GM12872 (cell line): ENCODE data around the gene VPS13D.

Experiments used
- TF ChIP-seq, protein P1 (sequence below): IDR thresholded peaks from 3 replicates; pipeline ENCODE4 v1.5.1; 2011; ENCODE audit warnings: low read depth, mild to moderate bottlenecking, low read length, moderate library complexity; ENCODE audit not compliant: insufficient read depth

The VPS13D gene

DNA sequence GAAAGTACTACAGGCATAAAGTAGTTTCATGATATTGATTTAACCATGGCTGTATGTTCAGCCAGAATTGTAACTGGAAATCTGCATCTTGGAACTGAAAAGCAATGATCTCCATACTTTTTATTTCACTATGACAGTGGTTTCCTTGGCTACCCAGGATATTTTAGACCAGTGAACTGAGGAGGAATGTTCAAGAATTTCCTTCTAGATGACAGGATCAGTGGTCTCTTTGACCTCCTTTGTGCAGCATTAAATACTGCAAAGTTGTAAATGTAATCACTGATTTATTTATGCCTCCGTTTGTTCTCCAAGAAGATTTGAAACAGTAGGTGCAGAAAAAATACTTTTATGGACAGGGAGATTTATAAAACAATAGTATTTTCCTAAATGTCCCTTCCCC, 39.5 kb downstream of the VPS13D start:
- TF ChIP-seq, protein P1, sequence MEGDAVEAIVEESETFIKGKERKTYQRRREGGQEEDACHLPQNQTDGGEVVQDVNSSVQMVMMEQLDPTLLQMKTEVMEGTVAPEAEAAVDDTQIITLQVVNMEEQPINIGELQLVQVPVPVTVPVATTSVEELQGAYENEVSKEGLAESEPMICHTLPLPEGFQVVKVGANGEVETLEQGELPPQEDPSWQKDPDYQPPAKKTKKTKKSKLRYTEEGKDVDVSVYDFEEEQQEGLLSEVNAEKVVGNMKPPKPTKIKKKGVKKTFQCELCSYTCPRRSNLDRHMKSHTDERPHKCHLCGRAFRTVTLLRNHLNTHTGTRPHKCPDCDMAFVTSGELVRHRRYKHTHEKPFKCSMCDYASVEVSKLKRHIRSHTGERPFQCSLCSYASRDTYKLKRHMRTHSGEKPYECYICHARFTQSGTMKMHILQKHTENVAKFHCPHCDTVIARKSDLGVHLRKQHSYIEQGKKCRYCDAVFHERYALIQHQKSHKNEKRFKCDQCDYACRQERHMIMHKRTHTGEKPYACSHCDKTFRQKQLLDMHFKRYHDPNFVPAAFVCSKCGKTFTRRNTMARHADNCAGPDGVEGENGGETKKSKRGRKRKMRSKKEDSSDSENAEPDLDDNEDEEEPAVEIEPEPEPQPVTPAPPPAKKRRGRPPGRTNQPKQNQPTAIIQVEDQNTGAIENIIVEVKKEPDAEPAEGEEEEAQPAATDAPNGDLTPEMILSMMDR, result no peak

DNA sequence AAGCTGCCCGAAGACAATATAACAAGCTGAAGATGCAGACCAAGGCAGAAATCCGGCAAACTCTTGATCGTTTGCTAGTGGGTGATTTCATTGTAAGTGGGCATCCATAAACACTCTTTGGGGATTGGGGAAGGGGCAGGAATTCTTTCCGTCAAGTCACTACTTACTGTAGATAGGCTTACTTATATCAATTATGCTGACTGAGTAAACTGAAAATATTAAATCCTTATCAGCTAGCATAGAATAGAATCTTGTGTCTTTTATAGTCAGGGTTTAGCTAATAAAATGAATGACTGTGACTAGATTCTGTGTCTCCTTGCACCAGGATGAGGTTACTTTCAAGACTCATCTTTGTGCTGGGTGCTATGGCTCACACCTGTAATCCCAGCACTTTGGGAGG, 41.2 kb downstream of the VPS13D start:
- TF ChIP-seq, protein P1, result no peak

DNA sequence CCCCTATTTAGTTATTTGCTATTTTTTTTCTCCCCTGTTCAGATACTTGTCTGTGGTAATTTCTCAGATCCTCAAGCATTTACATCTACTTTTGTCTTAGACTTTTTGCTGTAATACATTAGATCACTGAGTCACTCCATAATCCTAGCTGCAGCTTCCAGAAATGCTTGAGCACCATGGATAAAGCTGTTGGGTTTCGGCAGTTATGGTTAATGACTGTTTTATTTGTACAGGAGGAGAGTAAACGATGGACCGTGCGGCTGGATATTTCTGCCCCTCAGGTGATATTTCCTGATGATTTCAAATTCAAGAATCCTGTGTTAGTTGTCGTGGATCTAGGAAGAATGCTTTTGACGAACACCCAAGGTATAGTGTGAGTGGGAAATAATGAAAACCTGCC, 42.9 kb downstream of the VPS13D start:
- TF ChIP-seq, protein P1, result no peak

DNA sequence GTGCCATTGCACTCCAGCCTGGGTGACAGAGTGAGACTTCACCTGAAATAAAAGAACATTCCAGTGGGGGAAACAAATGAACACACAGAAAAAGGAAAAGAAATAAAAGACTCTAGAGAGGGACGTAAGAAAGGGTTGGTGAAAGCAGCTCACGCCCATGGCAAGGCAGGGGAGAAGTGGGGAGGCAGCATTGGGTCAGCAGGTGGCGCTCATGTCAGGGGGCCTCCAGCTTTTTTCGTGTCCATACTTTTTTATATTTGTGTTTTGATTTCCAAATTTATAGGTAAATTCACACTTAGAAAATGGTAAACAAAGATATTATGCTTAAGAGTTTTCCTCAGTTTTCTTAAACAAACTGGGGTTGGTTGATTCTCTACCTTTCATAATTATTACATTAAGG, 45.5 kb downstream of the VPS13D start:
- TF ChIP-seq, protein P1, result peak; percentile 73

DNA sequence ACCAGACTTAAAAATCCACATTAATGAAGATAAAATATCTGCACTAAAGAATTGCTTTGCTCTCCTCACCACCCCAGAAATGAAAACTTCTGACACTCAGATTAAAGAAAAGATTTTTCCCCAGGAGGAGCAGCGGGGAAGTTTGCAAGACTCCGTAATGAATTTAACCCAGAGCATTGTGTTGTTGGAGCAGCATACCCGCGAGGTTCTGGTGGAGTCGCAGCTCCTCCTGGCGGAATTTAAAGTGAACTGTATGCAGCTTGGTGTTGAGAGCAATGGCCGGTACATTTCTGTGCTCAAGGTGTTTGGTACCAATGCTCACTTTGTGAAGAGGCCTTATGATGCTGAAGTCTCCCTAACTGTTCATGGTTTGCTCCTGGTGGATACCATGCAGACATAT, 46.4 kb downstream of the VPS13D start:
- TF ChIP-seq, protein P1, result 0 out of 3 replicates have a peak, but pooled peaks have one; percentile 11

DNA sequence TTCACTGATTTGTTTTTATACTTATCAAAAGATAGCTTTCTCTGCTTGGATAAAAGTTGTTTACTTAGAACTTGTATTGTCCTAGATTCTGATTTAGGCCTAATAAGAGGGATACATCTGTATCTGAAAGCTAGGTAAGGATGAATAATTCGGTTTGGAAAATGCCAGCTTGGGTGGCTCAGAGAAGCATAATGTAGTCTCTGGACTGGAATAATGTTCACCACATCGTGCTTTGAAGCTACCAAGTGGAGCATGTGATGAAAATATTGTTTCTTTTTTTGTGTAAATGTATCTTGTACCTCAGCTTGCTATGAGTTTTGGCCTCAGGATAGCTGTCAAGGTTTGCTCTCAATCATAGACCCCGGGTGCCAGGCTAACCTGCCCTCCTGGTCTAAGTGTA, 49.2 kb downstream of the VPS13D start:
- TF ChIP-seq, protein P1, result no peak

DNA sequence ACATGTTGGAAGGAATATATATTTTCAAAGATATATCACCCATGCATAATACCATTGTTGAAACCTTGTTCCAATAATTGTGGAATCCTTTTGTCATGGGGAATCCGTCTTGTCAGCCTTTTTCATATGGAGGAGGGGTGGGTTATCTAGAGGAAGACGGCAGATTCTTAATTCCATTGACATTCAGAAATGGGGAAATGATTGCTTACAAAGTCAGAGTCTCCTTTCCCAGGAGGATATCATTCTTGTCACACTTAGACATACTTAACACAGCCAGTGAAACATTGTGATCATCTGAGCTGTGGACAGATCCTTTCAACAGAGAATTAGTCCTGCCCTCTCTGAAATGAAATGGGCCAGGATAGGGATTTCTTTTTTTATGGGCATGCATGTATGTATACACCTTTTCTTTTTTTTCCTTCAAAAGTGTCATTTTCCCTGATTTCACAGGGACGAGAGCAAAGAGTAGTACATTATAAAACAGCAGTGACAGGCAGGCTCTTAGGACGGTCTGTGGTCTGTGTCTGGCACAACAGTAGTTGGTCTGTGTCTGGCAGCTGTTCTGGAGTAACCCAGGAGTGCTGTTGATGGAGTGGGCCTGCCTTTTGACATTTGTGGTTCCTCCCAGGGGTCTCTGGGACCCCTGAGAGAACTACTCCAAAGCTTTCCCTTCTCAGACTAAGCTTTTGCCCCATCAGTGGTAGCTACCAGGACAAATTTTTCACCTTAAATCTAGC, 50.1 kb downstream of the VPS13D start:
- TF ChIP-seq, protein P1, result no peak
